NCI-H187 (cell line): ENCODE results near the gene ACTN4.
A peak's percentile ranks its signal among the peaks of the same experiment; 100 is the strongest.
"Not testable (repeated sequence)": the region's sequence is repeated elsewhere in the genome, so short reads cannot be mapped to it uniquely, and the experiment has no call there.

Experiments used
- DNase-seq, 2 experiments: peaks; one replicate each; lab custom pipeline; 2025; lab: John Stamatoyannopoulos, UW

ACTN4 gene

DNA sequence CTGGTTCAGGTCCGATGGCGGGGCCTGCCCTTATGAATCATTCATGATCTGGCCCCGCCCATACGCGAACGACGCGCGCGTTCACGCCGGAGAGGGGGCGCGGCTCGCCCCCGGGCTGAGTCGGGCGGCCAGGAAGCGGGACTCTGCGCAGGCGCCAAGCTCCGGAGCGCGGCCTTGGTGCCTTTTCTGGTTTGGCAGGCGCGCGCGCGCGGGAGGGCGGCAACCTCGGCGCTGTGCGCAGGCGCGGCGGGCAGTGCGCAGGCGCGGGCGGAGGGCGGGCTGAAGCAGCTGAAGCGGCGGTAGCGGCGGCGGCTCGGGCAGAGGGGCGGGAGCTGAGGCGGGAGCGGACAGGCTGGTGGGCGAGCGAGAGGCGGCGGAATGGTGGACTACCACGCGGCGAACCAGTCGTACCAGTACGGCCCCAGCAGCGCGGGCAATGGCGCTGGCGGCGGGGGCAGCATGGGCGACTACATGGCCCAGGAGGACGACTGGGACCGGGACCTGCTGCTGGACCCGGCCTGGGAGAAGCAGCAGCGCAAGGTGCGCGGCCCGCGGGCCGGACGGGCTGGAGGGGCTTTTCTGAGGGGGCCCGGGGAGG, at the start of gene ACTN4:
TSS of gene ACTN4 (plus strand) at position 282 of the 598 bp plus-strand sequence. CDS start at position 379, 97 bp downstream.
- DNase-seq = peak; percentile 96 to 98

DNA sequence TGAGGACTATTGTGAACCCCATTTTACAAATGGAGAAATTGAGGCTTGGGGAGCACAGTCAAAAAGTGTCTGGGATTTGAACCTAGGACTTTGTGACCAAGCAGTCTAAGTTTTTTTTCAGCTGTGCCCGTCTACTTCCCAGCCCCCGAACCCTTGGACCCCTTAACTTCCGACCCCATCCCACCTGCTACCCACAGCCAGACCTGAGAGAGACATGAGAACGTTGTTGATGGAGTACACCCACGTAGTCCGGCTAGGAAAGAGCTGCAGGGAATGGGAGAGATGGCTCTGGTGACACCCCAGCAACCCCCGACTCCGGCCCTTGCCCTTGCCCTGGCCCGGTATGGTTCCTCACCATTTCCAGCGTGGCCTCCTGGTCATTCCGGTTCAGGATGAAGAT, 47.7 kb upstream of the ACTN4 start:
- no peak for DNase-seq

DNA sequence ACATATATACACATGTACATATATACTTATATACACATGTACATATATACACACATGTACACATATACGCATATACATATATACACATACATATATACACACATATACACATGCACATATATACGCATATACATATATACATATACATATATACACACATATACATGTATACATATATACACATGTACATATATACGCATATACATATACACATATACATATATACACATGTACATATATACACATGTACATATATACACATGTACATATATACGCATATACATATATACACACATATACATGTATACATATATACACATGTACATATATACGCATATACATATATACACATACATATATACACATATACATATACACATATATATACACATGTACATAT, 44.6 kb upstream of the ACTN4 start:
- not testable (repeated sequence) for DNase-seq

DNA sequence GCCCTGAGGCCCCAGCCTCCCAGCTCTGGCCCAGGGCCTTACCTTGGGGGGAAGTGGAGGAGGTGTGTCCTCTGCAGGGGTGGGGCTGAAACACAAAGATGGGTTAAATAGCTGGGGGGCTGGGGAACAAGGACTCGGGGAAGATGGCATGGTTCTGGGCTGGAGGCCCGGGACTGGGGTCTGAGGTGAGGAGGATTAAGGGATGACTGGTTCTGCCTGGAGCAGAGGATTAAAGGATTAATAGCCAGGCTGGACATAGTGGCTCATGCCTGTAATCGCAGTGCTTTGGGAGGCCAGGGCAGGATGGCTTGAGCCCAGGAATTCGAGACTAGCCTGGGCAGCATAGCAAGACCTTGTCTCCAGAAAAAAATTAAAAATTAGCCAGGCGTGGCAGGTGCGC, 41.3 kb upstream of the ACTN4 start:
- DNase-seq = no peak

DNA sequence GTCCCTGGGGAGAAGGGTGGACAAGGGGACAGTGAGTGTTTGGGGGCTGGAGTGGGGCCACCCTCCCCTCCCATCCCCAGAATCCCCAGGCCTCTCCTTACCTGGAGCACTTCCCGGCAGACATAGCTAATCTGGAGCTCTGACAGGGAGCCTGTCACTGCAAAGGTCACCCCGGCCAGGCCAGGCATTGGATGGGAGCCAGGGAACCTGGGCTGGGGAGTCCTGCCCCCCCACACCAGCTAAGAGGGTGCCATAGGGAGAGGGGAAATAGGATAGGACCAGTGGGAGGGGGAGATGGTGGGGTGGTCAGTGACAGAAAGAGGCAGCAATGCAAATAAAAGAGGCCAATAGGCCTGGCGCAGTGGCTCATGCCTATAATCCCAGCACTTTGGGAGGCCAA, 33.2 kb upstream of the ACTN4 start:
- no peak for DNase-seq

DNA sequence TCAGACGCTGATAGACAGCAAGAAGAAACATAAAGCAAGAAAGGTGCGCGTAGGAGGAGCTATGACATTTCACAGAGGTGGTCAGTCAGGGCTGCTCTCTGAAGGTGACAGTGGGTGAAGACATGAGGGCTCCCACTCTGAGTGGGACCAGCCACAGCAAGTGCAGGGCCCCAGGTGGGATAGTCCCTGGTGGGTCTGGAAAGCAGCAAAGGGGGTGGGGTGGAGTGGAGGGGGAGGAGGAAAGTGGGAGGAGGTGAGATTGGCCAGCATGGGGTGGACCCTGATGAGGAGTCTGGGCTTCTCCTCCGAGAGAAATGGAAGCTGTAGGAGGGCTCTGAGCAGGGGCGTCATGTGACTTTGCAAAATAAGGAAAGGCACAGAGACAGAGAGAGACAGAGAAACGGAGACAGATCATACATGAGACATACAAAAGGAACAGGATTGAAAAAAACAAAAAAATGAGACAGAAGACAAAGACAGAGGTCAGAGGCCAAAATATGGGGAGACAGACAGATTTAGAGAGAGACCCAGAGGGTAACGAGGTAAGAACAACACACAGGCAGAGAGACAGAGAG, 32.4 kb upstream of the ACTN4 start:
- no peak for DNase-seq

DNA sequence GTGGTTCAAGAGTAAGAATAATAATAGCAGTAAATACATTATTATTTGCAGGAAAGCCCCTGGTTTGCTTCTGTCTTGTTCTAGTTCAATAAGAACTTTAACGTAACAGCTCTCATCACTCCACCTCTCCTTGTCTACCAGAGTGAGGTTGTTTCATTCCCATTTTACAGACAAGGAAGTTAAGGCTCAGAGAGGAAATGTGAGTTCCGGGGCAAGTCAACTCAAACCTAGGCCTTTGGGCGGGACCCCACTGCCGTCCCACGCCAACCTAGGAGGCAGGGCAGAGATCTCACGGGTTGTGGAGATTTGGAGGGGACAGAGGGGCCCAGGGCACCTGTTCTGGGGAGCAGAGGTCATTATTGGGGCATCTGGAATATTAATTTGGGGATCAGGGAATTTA, 31.2 kb upstream of the ACTN4 start:
- DNase-seq = no peak

DNA sequence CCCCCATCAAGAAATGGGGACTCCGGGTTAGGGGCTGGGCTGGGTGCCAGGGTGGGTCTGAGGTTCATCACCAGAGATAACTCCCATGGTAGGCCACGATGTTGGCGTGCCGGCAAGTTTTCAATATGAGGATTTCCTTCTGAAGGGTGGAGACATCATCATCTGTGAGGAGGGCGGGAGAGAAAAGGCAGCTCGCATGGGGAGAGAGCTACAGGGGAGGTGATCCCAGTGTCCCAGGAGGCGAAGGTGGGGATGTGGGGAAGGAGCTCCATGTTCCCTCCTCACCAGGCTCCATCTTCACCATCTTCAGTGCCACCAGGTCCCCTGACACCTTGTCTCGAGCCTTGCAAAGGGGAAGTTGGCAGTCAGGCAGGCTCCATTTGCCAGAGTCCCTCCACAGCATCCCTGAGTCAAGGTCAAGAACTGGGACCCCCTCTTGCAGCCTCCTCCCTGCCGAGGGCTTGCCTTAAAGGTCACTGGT, 30.1 kb upstream of the ACTN4 start:
- DNase-seq = no peak

DNA sequence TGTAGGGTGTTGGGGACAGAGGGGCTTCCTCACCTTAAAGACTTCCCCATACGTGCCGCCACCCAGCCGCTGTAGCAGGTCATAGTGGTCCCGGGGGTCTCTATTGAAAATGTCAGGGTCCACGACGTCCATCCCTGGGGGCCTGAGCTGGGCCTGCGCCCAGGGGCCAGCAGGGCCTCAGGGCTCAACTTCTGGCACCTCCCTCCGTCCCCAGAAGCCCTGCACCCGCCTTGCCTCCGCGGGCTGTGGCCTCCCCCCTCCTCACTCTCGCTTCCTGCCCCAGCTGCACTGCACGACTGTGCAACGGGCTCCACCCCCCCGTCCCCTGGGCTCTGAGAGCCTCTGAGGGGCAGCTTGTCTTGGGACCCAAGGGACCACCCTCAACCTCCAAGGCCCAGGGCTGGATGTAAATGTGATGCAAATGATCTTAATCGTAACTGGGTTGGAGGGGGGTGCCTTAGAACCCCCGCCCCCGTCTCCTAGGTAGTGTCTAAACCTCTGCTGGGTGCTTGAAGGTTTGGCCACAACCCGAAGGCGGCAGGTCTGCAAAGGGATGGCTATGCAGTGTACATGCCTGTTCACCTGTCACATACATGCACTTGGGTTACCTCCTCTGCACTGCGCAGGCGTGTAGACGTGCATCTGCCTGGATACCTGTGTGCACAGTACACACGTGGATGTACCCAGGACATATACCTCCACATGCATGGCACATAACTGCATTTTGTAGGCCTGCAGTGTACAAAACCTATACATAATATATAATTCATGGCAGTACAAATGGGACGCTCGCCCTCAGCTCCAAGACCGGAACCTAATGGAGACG, 29.5 kb upstream of the ACTN4 start, which contains the start of gene MAP4K1:
TSS of gene MAP4K1 (minus strand) at position 190 of the 826 bp plus-strand sequence. CDS start at position 132, 58 bp downstream.
- DNase-seq = peak in 1 of 2 experiments; percentile 26

DNA sequence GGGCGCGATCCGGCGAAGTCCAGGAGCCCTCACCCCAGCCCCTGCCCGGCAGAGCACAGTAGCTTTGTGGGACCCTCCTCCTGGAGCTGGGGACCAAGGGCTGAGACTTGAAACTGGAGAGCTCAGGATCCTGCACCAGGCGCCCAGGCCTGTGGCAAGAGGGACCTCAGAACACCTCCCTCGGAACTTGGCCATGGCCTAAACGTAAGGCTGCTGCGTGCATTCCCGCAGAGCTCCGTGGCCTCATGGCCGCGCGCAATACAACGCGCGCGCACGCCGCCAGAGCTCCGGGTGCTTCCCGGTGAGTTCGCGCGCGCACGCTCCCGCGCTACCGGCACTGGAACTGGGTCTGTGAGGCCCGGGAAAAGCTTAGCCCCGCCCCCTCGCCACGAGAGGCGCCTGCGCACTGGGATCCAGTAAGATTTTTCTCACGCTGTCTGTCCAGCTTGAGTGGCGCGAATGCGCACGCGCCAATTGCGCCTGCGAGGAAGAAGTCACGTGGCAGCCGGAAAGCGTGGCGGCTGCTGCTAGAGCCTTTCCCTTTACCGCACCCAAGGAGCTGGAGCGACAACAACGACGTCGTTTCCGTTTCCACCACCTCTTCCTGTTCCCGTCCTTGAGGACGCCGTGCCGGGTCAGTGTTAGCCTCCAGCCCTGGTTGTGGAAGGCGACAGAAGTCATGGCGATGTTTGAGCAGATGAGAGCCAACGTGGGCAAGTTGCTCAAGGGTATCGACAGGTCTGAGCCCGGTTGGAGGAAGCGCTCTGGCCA, 28.7 kb upstream of the ACTN4 start, which contains the start of gene EIF3K:
TSS of gene EIF3K (plus strand) at position 599 of the 771 bp plus-strand sequence. CDS start at position 680, 81 bp downstream.
- peak; percentile 98 to 99 for DNase-seq

DNA sequence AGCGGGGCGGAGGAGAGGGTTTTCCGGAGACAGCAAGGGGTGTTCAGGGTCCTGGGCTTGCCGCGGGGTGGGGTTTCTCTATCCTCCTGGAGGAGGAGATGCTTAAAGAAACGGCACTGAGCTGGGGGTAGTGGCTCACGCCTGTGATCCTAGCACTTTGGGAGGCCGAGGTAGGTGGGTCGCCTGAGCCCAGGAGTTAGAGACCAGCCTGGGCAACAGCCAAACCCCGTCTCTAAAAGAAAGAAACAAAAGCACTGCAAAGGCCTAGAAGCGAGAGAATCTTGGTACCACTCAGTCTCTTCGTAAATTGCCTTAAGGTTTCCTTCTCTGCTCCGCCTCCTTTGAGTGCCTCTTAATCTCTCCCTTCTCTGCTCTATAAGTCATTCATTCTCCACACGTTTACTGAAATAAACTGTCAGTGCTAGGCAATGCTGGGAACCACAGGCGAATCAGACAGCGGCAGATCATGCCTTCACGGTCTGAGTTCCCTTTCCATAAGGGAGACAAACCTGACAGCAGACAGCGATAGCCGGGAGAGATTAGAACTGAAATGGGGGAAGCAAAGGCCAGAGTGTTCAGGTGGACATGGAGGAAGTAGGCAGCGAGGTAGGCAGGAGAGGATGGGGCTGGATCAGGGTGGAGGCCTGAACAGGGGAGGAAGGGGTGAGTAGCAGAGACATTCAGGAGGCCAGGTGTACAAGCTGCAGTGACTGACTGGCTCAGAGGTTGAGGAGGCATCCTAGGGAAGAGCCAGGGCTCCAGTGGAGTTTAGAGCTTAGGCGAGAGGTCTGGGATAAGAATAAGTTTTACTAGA, 27.9 kb upstream of the ACTN4 start:
- DNase-seq = no peak

DNA sequence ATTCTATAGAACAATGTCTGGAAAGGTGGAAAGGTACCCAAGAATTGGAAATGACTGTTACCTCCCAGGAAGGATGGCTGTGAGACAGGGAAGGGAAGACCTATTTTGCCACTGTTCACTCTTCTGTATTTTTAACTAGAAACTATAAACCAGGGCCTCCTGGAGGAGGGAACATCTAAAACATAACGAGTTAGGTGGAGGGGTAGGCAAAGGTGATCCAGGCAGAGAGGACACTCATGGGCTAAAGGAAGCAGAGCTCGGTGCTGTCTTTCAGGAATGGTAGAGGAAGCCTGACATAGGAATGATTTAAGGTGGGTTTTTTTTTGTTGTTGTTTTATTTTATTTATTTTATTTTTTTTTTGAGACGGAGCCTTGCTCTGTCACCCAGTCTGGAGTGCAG, 22.6 kb upstream of the ACTN4 start:
- no peak for DNase-seq

DNA sequence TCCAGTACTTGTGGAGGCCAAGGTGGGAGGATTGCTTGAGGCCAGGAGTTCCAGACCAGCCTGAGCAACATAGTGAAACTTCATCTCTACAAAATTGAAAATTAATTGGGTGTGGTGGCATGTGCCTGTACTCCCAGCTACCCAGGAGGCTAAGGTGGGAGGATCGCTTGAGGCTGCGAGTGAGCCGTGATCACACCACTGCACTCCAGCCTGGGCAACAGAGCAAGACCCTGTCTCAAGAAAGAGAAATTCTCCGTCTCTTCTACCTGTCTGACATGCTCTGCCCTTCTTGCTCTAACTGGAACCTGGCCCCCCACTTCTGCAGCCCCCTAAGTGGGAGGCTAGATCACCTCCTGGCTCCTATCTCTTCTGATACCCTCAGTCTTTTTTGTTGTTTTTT, 21.0 kb upstream of the ACTN4 start:
- no peak for DNase-seq

DNA sequence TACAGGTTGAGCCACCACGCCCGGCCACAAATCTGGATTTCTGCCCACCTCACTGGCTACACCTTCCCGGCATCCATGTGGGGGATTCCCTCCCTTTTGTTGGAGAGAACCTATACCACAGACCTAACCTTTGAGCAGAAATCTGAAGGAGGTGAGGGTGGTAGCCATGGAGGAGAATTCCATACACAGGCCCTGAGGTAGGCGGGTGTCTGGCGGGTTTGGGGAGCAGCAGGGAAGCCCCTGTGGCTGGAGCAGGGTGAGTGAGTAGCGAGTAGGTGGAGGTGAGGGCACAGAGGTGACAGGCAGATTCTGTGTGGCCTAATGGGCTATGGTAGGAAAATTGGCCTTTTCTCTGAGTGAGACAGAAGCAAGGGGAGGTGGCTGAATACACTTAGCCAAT, 17.9 kb upstream of the ACTN4 start:
- DNase-seq = no peak

DNA sequence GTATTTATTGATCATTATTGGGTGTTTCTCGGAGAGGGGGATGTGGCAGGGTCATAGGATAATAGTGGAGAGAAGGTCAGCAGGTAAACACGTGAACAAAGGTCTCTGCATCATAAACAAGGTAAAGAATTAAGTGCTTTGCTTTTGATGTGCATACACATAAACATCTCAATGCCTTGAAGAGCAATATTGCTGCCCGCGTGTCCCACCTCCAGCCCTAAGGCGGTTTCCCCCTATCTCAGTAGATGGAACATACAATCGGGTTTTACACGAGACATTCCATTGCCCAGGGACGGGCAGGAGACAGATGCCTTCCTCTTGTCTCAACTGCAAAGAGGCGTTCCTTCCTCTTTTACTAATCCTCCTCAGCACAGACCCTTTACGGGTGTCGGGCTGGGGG, 16.1 kb upstream of the ACTN4 start:
- DNase-seq = not testable (repeated sequence)

DNA sequence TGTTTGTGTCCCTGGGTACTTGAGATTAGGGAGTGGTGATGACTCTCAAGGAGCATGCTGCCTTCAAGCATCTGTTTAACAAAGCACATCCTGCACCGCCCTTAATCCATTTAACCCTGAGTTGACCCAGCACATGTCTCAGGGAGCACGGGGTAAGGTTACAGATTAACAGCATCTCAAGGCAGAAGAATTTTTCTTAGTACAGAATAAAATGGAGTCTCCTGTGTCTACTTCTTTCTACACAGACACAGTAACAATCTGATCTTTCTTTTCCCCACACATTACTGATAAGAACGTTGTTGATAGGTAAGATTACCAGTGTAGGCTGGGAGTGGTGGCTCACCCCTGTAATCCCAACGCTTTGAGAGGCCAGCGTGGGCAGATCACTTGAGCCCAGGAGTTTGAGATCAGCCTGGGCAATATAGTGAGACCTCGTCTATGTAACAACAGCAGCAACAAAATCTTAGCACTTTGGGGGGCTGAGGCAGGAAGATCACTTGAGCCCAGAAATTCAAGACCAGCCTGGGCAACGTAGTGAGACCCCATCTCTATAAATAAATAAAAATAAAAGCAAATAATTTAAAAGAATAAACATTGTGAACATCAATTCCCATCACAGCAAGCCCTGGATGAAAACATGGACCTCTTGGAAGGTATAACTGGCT, 15.5 kb upstream of the ACTN4 start:
- DNase-seq = peak in 1 of 2 experiments; percentile 26

DNA sequence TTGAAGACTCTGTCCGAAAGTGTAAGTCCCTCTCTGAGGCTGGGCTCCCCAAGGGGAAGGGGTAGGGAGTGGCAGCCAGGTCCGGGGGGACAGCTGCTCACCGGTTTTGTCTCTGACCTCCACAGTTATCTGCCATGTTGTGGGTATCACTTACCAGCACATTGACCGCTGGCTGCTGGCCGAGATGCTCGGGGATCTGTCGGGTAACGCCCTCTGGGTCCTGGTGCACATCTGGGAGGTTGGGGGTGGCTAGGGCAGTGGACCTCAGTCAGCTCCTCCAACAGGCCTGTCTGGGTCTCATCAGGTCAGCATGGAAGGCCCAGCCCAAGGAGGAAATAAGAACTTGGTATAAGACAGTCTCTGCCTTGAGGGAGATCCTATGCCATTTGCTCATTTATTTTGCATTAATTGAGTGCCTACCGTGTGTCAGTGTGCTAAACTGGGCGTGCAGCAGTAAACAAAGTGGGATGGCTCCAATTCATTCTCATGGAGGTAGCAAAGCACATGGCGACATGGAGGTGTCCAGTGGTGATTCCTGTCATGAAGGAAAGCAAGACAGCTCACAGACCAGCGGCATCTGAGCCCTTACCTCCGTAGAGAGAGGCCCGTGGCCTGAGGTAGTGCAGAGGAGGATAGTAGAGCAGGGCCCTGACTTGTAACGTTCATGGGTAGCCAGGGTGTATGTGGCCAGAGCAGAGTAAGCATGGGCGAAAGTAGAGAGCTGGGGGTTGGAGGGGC, 14.8 kb upstream of the ACTN4 start:
- no peak for DNase-seq

DNA sequence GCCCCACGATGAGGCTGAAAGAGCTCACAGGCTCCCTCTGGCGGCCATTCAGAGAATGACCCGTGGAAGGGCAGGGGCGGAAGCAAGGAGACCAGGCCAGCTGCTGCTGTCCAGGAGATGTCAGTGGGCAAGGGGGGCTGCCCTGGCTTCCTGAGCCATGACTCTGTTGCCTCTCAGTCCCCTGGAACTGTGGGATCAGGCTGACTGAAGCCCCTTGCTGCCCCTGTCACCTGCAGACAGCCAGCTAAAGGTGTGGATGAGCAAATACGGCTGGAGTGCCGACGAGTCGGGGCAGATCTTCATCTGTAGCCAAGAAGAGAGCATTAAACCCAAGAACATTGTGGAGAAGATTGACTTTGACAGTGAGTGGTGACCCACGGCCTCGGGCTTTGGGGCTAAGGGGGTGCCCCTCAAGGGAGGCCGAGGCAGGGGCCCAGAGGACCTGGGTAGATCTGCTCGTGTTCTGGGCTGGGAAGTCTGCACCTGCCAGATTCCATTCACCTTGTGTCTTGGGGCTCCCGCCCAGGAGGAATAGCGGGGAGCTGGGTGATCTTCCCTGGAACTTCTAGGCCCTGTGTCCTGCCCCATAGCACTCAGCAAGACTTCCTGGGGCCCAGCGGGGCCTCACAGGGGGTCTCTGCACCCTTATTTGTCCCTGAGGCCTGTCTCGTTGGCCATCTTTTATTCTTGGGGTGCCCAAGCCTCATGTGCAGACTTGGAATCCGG, 12.5 kb upstream of the ACTN4 start:
- peak; percentile 17 to 34 for DNase-seq
